ENCODE data around the gene ALG12. TPM values are rescaled to one million over a fixed set of nuclear protein-coding genes. Genes with fewer than 3 reads are reported as not detected.

Gene ALG12
- total RNA-seq, 2 donors from 2014 or later, result 11.7 to 13.6 TPM

DNA sequence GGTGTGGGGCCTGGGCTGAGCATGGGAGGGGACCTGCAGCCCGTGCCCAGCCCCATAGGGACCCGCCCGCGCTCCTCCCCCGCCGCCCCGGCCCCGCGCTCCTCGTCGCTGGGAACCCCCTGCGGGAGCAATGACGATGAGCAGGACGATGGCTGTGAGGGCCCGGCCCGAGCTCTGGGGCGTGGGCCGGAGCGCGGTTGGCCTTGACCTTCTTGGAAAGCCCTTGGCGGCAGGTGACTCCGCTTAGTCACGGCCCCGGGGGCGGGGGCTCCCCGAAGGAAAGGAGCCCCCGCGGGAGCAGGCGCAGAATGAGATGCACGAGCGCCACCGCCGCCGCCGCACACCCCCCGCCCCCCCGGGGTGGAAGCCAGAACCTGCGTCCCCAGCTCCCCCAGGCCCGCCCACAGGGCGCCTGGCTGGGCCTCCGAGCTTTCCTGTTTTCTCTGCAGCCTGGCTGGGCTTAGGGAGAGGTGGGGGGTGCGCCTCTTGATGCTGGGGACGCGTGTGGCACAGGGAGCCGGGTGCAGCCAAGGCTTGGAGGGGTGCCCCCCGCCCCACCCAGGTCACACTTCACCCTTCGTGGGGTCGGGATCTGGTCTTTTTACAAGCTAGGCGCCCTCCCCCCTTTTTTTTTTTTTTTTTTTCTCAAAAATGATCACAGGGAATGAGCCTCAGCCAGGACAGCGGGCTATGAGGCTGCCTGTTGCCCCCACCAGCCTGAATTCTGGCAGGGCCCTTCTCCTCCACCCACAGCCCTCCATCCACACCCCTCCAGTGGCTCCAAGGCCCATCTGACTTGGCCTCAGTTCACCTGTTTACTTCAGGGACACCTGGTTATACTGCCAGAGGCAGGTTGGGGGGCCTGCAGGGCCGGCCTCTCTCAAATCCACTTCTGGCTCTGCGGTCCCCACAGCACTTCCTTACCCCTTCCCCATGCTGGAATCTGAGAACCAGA, 18.1 kb upstream of the ALG12 start:
- DNase-seq (peak; percentile 99), ATAC-seq (replicated peaks in 1 of 2) (peak; percentile 89 to 92)
- peak overlapping the region; percentile 30 for H3K27ac Mint-ChIP-seq
- H3K27me3 Mint-ChIP-seq (ENCODE audit: low read depth), result no peaks in the 10 kb centered on the region
- H3K4me1 Mint-ChIP-seq (ENCODE audit: low read depth), result peaks cover 37% of the 10 kb centered on the region
- H3K36me3 Mint-ChIP-seq (ENCODE audit: insufficient read depth in 2 of 2), result no peaks in the 10 kb centered on the region
- H3K4me3 Mint-ChIP-seq, result peak overlapping the region; percentile 56 to 79
- H3K9me3 Mint-ChIP-seq, result peaks cover 0 to 3% of the 10 kb centered on the region in 2 donors

- H3K4me1 Mint-ChIP-seq (ENCODE audit: low read depth), result peaks cover 44% of the 10 kb centered on the region
- H3K27ac Mint-ChIP-seq, result no peak overlapping the region
- no peak for ATAC-seq (replicated peaks in 1 of 2)
- no peaks in the 10 kb centered on the region for H3K36me3 Mint-ChIP-seq (ENCODE audit: insufficient read depth in 2 of 2)
- no peaks in the 10 kb centered on the region for H3K27me3 Mint-ChIP-seq (ENCODE audit: low read depth)
- peak in 1 of 2 donors; percentile 71 for DNase-seq
- H3K9me3 Mint-ChIP-seq, result no peaks in the 10 kb centered on the region
- peak overlapping the region; percentile 56 to 79 for H3K4me3 Mint-ChIP-seq
Measured at GRCh38 chr22:49935561-49935960, 17.3 kb upstream of the ALG12 start.

GRCh38 chr22:49934891-49935557, 16.8 kb upstream of the ALG12 start:
- H3K4me1 Mint-ChIP-seq (ENCODE audit: low read depth), result peaks cover 49% of the 10 kb centered on the region
- no peaks in the 10 kb centered on the region for H3K36me3 Mint-ChIP-seq (ENCODE audit: insufficient read depth in 2 of 2)
- ATAC-seq (replicated peaks in 1 of 2), result peak; percentile 21 to 22
- H3K4me3 Mint-ChIP-seq, result peak overlapping the region; percentile 75 to 83
- DNase-seq, result peak; percentile 91 to 96
- no peaks in the 10 kb centered on the region for H3K27me3 Mint-ChIP-seq (ENCODE audit: low read depth)
- no peaks in the 10 kb centered on the region for H3K9me3 Mint-ChIP-seq
- no peak overlapping the region for H3K27ac Mint-ChIP-seq

DNA sequence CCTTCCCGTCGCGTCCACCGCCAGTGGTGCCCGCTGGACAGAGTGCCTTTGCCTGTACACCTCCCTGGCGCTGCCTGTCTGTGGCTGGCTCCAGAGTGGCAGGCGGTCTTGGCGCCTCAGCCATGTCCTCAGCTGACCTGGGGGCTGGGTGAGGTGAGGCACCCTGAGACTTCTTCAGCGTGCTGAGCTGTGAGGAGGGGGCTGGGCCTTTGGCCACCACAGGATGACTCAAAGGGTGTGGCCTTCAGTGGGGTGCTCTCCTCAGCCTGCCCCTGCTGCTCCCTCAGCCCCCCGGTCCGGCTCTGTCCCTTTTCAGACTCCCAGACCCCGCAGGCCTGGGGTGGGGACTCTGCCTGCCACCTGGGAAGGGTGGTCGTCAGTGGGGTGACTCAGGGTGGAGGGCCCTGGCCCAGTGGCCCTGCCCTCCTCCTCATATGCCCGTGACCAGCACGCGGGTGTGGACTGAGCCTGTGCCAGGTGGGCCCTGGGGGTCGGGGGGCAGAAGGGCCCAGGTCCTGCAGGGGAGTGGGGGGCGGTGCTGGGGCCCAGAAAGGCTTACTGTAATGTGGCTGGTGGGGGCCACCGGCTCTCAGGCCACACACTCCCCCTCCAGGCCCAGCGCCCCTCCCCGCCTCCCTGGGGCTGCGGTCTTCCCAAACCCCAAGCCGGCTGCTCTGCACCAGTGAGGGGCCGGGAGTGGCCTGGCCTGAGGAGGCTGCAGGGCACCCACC, 16.1 kb upstream of the ALG12 start:
- H3K27me3 Mint-ChIP-seq (ENCODE audit: low read depth), result no peaks in the 10 kb centered on the region
- H3K4me1 Mint-ChIP-seq (ENCODE audit: low read depth), result peaks cover 48% of the 10 kb centered on the region
- DNase-seq, result peak; percentile 57
- no peaks in the 10 kb centered on the region for H3K36me3 Mint-ChIP-seq (ENCODE audit: insufficient read depth in 2 of 2)
- peak in 1 of 2 donors; percentile 22 for ATAC-seq (replicated peaks in 1 of 2)
- H3K27ac Mint-ChIP-seq, result peak overlapping the region; percentile 82
- H3K4me3 Mint-ChIP-seq, result peak overlapping the region; percentile 83 to 84
- no peaks in the 10 kb centered on the region for H3K9me3 Mint-ChIP-seq

GRCh38 chr22:49933236-49934159, 15.3 kb upstream of the ALG12 start:
- Mint-ChIP-seq H3K36me3 (ENCODE audit: insufficient read depth in 2 of 2) (no peaks in the 10 kb centered on the region), H3K4me1 (ENCODE audit: low read depth) (peaks cover 45% of the 10 kb centered on the region), H3K4me3 (peak overlapping the region; percentile 83 to 84), H3K9me3 (no peaks in the 10 kb centered on the region), H3K27ac (peak overlapping the region; percentile 82), H3K27me3 (ENCODE audit: low read depth) (no peaks in the 10 kb centered on the region)
- ATAC-seq (replicated peaks in 1 of 2), result no peak
- no peak for DNase-seq

GRCh38 chr22:49930596-49931412, 12.6 kb upstream of the ALG12 start:
- Mint-ChIP-seq H3K4me3 (peak overlapping the region; percentile 11 to 16), H3K27ac (peak overlapping the region; percentile 8), H3K4me1 (ENCODE audit: low read depth) (peaks cover 52% of the 10 kb centered on the region), H3K9me3 (no peaks in the 10 kb centered on the region), H3K36me3 (ENCODE audit: insufficient read depth in 2 of 2) (no peaks in the 10 kb centered on the region), H3K27me3 (ENCODE audit: low read depth) (no peaks in the 10 kb centered on the region)
- peak in 1 of 2 donors; percentile 28 for ATAC-seq (replicated peaks in 1 of 2)
- DNase-seq, result peak; percentile 60 to 61

- no peaks in the 10 kb centered on the region for H3K36me3 Mint-ChIP-seq (ENCODE audit: insufficient read depth in 2 of 2)
- H3K4me3 Mint-ChIP-seq, result peak overlapping the region; percentile 27 to 31
Measured at GRCh38 chr22:49929994-49930575, 11.8 kb upstream of the ALG12 start.

GRCh38 chr22:49929211-49929979, 11.2 kb upstream of the ALG12 start:
- H3K4me1 Mint-ChIP-seq (ENCODE audit: low read depth), result peaks cover 64% of the 10 kb centered on the region
- peak overlapping the region; percentile 31 to 32 for H3K4me3 Mint-ChIP-seq
- ATAC-seq (replicated peaks in 1 of 2) (peak; percentile 77 to 83), DNase-seq (peak; percentile 84 to 93)
- H3K27me3 Mint-ChIP-seq (ENCODE audit: low read depth), result no peaks in the 10 kb centered on the region
- H3K9me3 Mint-ChIP-seq, result no peaks in the 10 kb centered on the region
- H3K27ac Mint-ChIP-seq, result no peak overlapping the region
- no peaks in the 10 kb centered on the region for H3K36me3 Mint-ChIP-seq (ENCODE audit: insufficient read depth in 2 of 2)

More at GRCh38 chr22:49929994-49930575, 11.8 kb upstream of the ALG12 start:
- H3K9me3 Mint-ChIP-seq, result no peaks in the 10 kb centered on the region
- DNase-seq (no peak), ATAC-seq (replicated peaks in 1 of 2) (no peak)
- H3K27me3 Mint-ChIP-seq (ENCODE audit: low read depth), result no peaks in the 10 kb centered on the region
- H3K4me1 Mint-ChIP-seq (ENCODE audit: low read depth), result peaks cover 59% of the 10 kb centered on the region
- no peak overlapping the region for H3K27ac Mint-ChIP-seq

GRCh38 chr22:49928555-49929210, 10.4 kb upstream of the ALG12 start:
- no peaks in the 10 kb centered on the region for H3K9me3 Mint-ChIP-seq
- ATAC-seq (replicated peaks in 1 of 2) (no peak), DNase-seq (no peak)
- H3K4me1 Mint-ChIP-seq (ENCODE audit: low read depth), result peaks cover 59% of the 10 kb centered on the region
- H3K4me3 Mint-ChIP-seq, result peak overlapping the region in 1 of 2 donors; percentile 51
- no peak overlapping the region for H3K27ac Mint-ChIP-seq
- no peaks in the 10 kb centered on the region for H3K27me3 Mint-ChIP-seq (ENCODE audit: low read depth)
- H3K36me3 Mint-ChIP-seq (ENCODE audit: insufficient read depth in 2 of 2), result no peaks in the 10 kb centered on the region

DNA sequence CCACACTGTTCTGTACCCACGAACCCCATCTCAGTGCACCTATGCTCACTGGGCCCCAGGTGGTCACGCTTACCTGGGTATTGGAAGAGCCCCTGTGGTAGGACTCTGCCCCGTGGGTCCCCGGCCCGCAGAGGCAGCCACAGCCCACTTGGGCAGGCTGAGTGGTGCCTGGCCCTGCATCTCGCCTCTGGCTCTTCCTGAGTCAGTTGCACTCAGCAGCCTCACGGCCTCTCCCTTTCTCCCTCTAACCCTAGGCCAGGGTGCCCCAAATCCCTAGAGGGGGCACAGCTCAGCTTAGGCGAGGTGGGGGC, 9.9 kb upstream of the ALG12 start:
- no peaks in the 10 kb centered on the region for H3K36me3 Mint-ChIP-seq (ENCODE audit: insufficient read depth in 2 of 2)
- H3K9me3 Mint-ChIP-seq, result no peaks in the 10 kb centered on the region
- no peak overlapping the region for H3K27ac Mint-ChIP-seq
- DNase-seq, result no peak
- H3K4me3 Mint-ChIP-seq, result peak overlapping the region in 1 of 2 donors; percentile 51
- peaks cover 54% of the 10 kb centered on the region for H3K4me1 Mint-ChIP-seq (ENCODE audit: low read depth)
- H3K27me3 Mint-ChIP-seq (ENCODE audit: low read depth), result no peaks in the 10 kb centered on the region
- ATAC-seq (replicated peaks in 1 of 2), result no peak
